Right atrium auricular region (tissue), 2 donors: Measurements from ENCODE around the gene SLBP. TPM values are rescaled to one million over a fixed set of nuclear protein-coding genes. Genes with fewer than 3 reads are reported as not detected.

Experiments used
- DNase-seq: peaks from one replicate; pipeline ENCODE4 v3.0.0-alpha.2; 2019; ENCODE audit warnings: low spot score
- H3K27ac ChIP-seq, 2 donors: fragments of 200-600 bp; sonication (generic); 1 replicate in 1 of 2; 2 replicates in 1 of 2; pipeline ENCODE4 v1.5.1; 2016 to 2019
- H3K27me3 ChIP-seq, 2 donors: fragments of 200-600 bp; sonication (generic); one replicate each; pipeline versions ENCODE4 v1.5.1 to v1.6.0; 2017 to 2019
- H3K36me3 ChIP-seq: fragments of 200-600 bp; sonication (generic); one replicate; pipeline ENCODE4 v1.5.1; 2016
- H3K4me1 ChIP-seq, 2 donors: fragments of 200-600 bp; sonication (generic); one replicate each; pipeline versions ENCODE4 v1.5.1 to v1.6.0; 2017 to 2019
- H3K4me3 ChIP-seq, 2 donors: fragments of 200-600 bp; sonication (generic); 1 replicate in 1 of 2; 2 replicates in 1 of 2; pipeline ENCODE4 v1.5.1; 2017 to 2019; ENCODE audit warnings: mild to moderate bottlenecking in 1 of 2, moderate library complexity in 1 of 2
- H3K9me3 ChIP-seq, 2 donors: fragments of 200-600 bp; sonication (generic); one replicate each; pipeline ENCODE4 v1.5.1; 2019
- total RNA-seq, 2 donors: library from RNA; depleted of rRNA; stranded (reverse); fragments of >200 nt; gene quantifications; one replicate each; pipeline ENCODE4 v1.1.0, GENCODE V29; 2016
- TF ChIP-seq, protein P1 (sequence below), 2 donors: fragments of 200-600 bp; sonication (generic); IDR thresholded peaks; one replicate each; pipeline ENCODE4 v1.5.1; 2019; ENCODE audit warnings: antibody characterized with exemption in 2 of 2

The SLBP gene
- total RNA-seq, 2 donors from 2014 or later: 15.6 to 20.1 TPM

DNA sequence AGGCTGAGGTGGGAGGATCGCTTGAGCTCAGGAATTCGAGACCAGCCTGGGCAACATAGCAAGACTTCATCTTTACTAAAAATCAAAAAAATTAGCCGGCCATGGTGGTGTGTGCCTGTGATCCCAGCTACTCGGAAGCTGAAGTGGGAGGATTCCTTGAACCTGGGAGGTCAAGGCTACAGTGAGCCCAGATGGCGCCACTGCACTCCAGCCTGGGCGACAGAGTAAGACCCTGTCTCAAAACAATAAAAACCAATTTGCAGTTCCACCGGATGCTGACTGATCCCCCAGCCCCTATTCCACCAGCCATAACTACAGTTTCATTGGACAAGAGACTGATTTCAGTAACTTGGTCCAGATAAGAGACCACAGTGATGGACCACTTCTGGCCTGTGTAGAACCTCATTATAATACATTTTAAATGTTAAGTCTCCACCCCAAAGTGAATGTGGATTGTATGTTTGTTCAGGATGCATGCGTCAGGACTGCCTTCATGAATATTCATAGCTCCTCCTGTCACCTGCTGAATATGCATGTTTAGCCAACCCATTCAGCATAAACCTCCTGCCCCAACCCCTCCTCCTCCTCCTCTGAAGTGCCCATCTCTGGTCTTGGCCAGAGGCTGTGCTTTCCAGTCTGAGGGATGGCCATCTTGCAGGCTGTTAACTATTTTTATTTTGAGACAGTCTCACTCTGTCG lies 2.3 kb upstream of the SLBP start:
- DNase-seq: no peak
- Histone ChIP-seq H3K9me3 (no peaks in the 10 kb centered on the region), H3K4me3 (no peak overlapping the region), H3K36me3 (peaks cover 18% of the 10 kb centered on the region), H3K27me3 (no peaks in the 10 kb centered on the region), H3K4me1 (peaks cover 0 to 63% of the 10 kb centered on the region in 2 donors), H3K27ac (peak overlapping the region in 1 of 2 donors; percentile 7)
- TF ChIP-seq, protein P1, sequence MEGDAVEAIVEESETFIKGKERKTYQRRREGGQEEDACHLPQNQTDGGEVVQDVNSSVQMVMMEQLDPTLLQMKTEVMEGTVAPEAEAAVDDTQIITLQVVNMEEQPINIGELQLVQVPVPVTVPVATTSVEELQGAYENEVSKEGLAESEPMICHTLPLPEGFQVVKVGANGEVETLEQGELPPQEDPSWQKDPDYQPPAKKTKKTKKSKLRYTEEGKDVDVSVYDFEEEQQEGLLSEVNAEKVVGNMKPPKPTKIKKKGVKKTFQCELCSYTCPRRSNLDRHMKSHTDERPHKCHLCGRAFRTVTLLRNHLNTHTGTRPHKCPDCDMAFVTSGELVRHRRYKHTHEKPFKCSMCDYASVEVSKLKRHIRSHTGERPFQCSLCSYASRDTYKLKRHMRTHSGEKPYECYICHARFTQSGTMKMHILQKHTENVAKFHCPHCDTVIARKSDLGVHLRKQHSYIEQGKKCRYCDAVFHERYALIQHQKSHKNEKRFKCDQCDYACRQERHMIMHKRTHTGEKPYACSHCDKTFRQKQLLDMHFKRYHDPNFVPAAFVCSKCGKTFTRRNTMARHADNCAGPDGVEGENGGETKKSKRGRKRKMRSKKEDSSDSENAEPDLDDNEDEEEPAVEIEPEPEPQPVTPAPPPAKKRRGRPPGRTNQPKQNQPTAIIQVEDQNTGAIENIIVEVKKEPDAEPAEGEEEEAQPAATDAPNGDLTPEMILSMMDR (IDR thresholded peaks at IDR 0.05): no peak

- Histone ChIP-seq H3K4me3 (peak overlapping the region; percentile 93 to 96), H3K36me3 (peaks cover 16% of the 10 kb centered on the region), H3K27me3 (no peaks in the 10 kb centered on the region), H3K27ac (peak overlapping the region; percentile 99), H3K4me1 (peaks cover 0 to 51% of the 10 kb centered on the region in 2 donors), H3K9me3 (no peaks in the 10 kb centered on the region)
- TF ChIP-seq, protein P1 (IDR thresholded peaks at IDR 0.05): no peak
- no peak for DNase-seq
Measured at GRCh38 chr4:1713003-1713851, 1.1 kb upstream of the SLBP start.

GRCh38 chr4:1711571-1712215 lies 426 bp downstream of the SLBP start:
- TF ChIP-seq, protein P1 (IDR thresholded peaks at IDR 0.05): no peak
- H3K9me3 ChIP-seq: no peaks in the 10 kb centered on the region
- peaks cover 0 to 43% of the 10 kb centered on the region in 2 donors for H3K4me1 ChIP-seq
- peaks cover 3% of the 10 kb centered on the region for H3K36me3 ChIP-seq
- H3K4me3 ChIP-seq: peak overlapping the region; percentile 93 to 96
- peak overlapping the region; percentile 99 for H3K27ac ChIP-seq
- no peak for DNase-seq
- no peaks in the 10 kb centered on the region for H3K27me3 ChIP-seq

GRCh38 chr4:1711055-1711570 lies 1.0 kb downstream of the SLBP start:
- Histone ChIP-seq H3K4me1 (peaks cover 0 to 40% of the 10 kb centered on the region in 2 donors), H3K9me3 (no peaks in the 10 kb centered on the region), H3K4me3 (peak overlapping the region; percentile 93 to 96), H3K27me3 (no peaks in the 10 kb centered on the region), H3K27ac (peak overlapping the region; percentile 99), H3K36me3 (peaks cover 7% of the 10 kb centered on the region)
- TF ChIP-seq, protein P1 (IDR thresholded peaks at IDR 0.05): no peak
- DNase-seq: no peak

DNA sequence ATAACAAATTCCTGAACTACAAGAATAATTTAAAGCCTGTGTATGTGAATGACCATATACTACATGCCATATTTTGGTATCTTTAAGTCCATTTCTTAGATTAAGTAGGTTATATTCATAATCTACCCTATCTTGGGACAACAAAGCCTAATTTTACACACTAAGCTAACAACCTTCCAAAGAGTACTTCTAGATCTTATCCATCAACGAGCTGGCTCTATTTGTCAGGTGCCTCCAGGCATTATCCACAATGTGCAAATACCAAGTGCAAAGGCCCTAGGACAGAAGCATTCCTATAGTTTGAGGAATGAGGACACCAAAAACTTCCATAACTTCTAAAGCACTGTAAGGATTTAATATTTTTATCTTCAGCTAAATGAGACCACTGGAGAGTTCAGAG lies 3.5 kb downstream of the SLBP start:
- no peak overlapping the region for H3K27ac ChIP-seq
- H3K4me1 ChIP-seq: peaks cover 0 to 16% of the 10 kb centered on the region in 2 donors
- H3K36me3 ChIP-seq: peaks cover 12% of the 10 kb centered on the region
- H3K9me3 ChIP-seq: no peaks in the 10 kb centered on the region
- H3K27me3 ChIP-seq: no peaks in the 10 kb centered on the region
- DNase-seq: no peak
- TF ChIP-seq, protein P1 (IDR thresholded peaks at IDR 0.05): no peak
- H3K4me3 ChIP-seq: no peak overlapping the region
